ENCODE results near the gene CASZ1.
A peak's percentile ranks its signal among the peaks of the same experiment; 100 is the strongest.

The CASZ1 gene

DNA sequence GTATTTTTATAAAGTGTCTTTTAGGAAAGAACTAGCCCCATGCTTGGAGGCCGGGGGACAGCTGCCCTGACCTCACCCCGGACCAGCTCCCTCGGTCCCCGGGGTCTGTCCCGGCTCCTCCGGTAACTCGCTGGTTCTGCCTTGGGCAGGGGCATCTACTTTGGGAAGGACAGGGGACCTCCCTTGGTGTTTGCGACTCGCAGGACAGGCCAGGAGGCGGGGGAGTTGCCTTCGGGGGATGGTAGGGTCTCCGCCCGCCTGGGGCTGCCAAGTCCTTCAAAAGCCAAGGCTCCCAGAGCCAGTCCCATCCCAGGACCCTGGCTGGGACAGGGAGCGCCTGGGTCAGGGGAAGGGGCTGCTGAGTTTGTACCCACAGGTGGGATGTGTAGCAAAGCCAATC is 163.8 kb downstream of the CASZ1 start:
- TF ChIP-seq, protein P1, sequence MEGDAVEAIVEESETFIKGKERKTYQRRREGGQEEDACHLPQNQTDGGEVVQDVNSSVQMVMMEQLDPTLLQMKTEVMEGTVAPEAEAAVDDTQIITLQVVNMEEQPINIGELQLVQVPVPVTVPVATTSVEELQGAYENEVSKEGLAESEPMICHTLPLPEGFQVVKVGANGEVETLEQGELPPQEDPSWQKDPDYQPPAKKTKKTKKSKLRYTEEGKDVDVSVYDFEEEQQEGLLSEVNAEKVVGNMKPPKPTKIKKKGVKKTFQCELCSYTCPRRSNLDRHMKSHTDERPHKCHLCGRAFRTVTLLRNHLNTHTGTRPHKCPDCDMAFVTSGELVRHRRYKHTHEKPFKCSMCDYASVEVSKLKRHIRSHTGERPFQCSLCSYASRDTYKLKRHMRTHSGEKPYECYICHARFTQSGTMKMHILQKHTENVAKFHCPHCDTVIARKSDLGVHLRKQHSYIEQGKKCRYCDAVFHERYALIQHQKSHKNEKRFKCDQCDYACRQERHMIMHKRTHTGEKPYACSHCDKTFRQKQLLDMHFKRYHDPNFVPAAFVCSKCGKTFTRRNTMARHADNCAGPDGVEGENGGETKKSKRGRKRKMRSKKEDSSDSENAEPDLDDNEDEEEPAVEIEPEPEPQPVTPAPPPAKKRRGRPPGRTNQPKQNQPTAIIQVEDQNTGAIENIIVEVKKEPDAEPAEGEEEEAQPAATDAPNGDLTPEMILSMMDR (IDR thresholded peaks at IDR 0.05): no peak
- H3K27ac ChIP-seq: peak overlapping the region; percentile 100

DNA sequence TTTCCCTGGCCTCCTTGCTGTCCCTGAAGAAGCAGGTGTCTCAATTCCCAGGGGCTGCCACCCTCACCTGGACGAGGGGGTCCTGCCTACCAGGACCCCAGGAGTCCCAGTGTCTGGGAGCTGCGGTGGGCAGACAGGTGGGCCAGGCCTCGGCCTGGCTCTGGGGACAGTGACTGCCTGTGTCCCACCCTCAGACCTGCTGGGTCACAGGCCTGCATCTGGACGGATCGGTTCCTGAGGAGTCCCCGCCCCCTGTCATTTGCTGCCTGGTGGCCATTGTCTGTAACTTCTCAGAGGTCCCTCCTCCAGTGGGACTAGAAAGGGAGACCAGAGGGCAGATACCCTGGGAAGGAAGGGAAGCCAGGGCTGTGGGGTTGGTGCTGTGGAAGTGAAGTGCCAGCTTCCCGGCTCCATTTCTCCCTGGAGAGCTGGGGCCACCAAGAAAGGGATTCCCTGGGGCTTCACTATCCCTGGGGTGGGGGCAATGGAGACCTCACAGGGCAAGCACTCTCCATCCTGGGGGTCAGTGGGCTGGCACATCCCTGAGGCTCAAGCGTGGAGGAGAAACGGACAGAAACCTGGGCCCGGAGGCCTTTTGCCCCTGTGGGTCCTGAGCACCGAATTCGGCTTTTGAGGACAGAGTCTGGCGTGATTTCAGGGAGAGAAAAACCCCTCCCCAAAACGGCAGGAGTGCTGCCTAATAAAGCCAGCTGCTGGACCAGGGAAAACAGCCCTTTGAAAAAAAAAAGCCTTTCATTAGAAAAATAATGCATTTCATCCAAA is 164.4 kb downstream of the CASZ1 start:
- peak overlapping the region; percentile 100 for H3K27ac ChIP-seq
- TF ChIP-seq, protein P1 (IDR thresholded peaks at IDR 0.05): no peak
- TF ChIP-seq ZFX (IDR thresholded peaks at IDR 0.05; ENCODE audit: borderline replicate concordance): no peak

DNA sequence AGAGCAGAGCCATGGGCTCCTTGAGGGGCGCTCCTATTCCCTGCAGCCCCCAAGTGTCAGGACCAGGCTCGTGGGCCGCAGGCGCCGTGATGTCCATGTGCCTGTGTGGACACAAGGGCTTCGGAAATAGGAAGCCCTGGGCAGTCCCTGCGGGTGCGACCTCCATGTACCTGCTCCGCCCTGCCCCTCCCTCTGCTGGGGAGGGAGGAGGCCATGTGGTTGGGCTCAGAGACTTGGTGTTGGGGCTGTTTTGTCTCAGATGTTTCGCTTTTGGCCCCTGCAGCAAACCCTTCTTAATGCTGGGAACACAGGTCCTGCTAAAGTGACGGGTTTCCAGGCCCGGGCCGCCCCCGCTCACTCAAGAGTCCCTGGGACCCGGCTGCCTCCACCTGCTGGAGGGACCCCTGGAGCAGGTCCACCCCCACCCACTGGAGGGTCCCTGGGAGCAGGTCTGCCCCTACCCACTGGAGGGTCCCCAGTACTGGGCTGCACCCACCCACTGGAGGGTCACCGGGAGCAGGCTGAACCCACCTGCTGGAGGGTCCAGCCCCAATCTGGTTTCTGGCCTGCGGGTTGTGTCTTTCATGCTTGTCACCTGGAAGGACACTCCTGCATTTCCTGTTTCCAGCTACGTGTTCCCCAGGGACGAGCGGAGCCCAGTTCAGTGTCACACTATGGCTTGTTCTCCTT is 165.2 kb downstream of the CASZ1 start:
- TF ChIP-seq ZFX (IDR thresholded peaks at IDR 0.05; ENCODE audit: borderline replicate concordance): no peak
- TF ChIP-seq, protein P1 (IDR thresholded peaks at IDR 0.05): no peak

DNA sequence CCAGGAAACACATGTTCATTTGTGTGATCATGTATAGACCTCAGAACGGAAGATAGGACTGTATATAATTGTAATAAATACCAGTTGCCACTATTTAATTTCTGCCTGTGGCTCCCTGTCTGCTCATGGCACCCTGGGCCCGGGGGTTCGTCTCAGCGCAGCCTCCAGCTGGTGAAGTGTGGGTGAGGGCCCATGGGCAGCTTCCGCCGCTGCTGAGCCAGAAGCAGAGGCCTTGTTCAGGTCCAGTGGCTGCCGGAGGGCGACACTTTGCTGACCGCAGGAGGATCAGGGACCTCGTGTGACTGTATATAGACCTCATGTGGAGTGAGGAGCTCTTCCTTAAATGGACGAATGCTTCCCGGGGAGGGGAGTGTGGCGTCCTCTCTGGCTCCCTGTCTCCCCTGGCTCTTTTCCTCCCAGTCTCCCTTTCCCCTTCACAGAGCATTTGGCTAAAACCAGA is 165.8 kb downstream of the CASZ1 start:
- H3K27ac ChIP-seq: peak overlapping the region; percentile 100
- no peak for TF ChIP-seq ZFX (IDR thresholded peaks at IDR 0.05; ENCODE audit: borderline replicate concordance)
- TF ChIP-seq, protein P1 (IDR thresholded peaks at IDR 0.05): no peak

More for the DNA sequence above, 165.2 kb downstream of the CASZ1 start:
- peak overlapping the region; percentile 100 for H3K27ac ChIP-seq

DNA sequence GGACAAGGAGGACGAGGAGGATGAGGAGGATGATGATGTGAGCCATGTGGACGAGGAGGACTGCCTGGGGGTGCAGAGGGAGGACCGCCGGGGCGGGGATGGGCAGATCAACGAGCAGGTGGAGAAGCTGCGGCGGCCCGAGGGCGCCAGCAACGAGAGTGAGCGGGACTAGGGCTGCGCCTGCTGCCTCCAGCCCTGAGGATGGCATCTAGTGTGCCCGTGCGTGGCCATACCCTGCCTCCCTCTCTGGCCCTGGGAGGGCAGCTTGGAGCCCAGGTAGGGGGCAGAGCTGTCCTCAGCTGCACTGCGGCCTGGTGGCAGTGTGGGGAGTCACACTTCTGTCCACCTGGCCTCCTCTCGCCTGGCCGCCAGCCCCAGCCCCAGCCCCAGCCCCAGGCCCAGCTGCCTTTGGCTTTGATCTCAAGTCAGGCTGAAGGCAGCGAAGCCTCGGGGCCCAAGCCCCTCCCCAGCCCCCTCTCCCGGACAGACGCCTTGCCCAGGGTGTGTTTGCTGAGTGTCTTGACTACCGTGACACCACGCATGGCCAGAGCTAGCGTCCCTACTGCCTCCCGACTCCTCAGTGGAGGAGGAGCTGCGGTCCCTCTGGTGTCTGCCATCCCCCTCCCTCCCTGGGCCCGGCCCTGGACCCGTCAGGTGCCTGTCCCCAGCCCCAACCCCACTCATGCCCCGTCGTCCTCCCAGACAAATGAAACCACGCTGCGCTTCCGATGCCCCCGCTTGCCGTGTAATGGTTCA is 166.5 kb downstream of the CASZ1 start:
- H3K27ac ChIP-seq: peak overlapping the region; percentile 100
- no peak for TF ChIP-seq ZFX (IDR thresholded peaks at IDR 0.05; ENCODE audit: borderline replicate concordance)
- TF ChIP-seq, protein P1 (IDR thresholded peaks at IDR 0.05): peak; percentile 8; the same call in 1 of the 2 replicates

DNA sequence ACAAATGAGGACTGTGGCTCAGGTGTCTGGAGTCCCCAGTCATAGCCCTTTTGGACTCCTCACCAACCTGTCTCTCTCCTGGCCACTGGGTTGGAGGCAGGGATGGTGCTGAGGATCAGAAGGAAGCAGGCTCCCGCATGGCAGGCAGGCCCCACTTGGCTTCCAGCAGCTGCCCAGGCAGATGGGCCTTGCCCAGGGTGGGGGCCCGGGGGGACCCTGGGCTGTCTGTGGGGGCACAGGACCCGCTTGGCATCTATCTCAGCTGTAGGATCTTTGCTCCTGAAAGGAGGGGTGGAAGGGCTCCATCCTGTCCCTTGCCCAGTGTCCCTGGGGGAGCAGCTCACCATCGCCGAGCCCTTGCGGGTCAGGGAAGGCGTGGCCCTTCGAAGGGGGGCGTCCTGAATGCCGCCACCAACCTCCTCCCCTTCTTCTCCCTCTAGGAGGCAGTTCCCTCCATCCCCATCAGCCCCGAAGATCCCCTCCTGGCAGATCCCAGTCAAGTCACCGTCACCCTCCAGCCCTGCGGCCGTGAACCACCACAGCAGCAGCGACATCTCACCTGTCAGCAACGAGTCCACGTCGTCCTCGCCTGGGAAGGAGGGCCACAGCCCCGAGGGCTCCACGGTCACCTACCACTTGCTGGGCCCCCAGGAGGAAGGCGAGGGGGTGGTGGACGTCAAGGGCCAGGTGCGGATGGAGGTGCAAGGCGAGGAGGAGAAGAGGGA is 167.2 kb downstream of the CASZ1 start:
- no peak for TF ChIP-seq ZFX (IDR thresholded peaks at IDR 0.05; ENCODE audit: borderline replicate concordance)
- TF ChIP-seq, protein P1 (IDR thresholded peaks at IDR 0.05): no peak
- peak overlapping the region; percentile 100 for H3K27ac ChIP-seq
